ENCODE data around the gene NKG7.

NKG7 gene

DNA sequence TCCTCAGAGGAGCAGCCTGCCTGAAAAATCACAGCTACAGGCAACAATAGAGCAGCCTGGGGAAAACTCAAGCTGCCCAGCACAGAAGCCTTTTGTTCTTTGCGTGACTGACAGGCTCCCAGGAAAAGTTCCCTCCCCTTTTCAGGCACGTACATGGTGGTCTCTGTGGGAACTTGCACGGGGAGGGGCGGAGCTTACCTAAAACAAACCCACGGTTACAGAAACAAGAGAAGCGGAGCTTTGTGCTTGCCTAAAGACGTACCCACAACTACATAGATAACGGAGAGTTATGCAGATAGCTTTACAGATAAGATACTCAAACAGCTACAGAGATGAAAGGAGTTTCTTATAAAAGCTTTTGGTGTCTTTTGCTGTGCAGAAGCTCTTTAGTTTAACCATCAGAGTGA is 17.7 kb downstream of the NKG7 start:
- Mint-ChIP-seq H3K4me3 (no peak overlapping the region), H3K9me3 (no peaks in the 10 kb centered on the region), H3K4me1 (peaks cover 34% of the 10 kb centered on the region), H3K36me3 (peaks cover 46% of the 10 kb centered on the region), H3K27ac (peak overlapping the region; percentile 72)
- DNase-seq (ENCODE audit: low spot score in 2 of 2) (no peak), ATAC-seq (peak; percentile 11)

DNA sequence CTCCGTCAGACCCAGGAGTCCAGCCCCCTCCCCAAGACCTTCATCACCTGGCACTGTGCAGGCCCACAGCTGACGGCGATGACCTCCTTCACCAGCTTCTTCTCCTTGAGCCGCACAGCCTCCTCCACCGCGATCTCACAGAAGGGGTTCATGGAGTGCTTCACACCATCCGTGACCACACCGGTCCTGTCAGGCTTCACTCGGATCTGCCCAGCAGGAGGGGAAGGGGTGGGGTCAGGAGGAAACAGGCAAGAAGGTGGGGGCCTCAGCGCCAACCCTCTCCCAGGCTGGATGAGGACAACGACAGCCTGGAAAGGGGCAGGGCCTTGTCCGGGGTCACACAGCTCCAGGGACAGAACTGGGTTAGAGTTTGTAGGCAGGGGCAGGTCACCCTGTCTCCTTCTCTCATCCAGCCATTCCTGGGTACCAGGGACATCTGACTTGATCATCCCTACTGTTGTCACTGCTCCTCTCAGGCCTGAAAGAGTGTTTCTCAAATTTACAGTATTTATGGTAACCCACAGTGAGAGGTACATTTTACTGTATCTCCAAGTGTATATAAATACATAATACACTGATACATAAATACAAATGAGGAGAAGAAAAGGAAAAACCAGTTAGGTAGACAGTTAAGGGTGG is 18.2 kb downstream of the NKG7 start:
- no peak for ATAC-seq
- no peak overlapping the region for H3K4me3 Mint-ChIP-seq
- H3K9me3 Mint-ChIP-seq, result no peaks in the 10 kb centered on the region
- H3K4me1 Mint-ChIP-seq, result peaks cover 34% of the 10 kb centered on the region
- peak overlapping the region; percentile 72 for H3K27ac Mint-ChIP-seq
- H3K36me3 Mint-ChIP-seq, result peaks cover 46% of the 10 kb centered on the region
- DNase-seq (ENCODE audit: low spot score in 2 of 2), result no peak

DNA sequence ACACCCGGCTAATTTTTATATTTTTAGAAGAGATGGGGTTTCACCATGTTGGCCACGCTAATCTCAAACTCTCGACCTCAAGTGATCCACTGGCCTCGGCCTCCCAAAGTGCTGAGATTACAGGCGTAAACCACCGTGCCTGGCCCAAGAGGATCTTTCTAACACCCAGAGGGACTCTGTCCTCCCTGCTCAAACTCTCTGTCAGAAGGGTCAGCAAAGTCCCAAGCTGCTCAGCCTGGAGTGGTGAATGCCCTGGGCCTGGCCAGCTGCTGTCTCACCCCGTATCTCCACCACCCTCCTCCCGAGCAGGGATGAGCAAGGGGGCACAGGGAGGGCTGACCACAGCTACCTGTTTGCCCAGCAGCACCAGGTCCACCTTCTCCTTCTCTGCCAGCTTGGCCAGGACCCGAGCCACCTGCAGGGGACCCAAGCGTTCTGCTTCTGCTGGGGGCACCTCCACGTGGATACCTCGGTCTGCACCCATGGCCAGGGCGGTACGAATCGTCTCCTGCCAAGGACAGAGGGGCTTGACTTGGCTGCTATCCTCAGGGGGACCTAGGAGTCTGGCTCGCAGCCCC is 19.6 kb downstream of the NKG7 start:
- H3K4me1 Mint-ChIP-seq, result peaks cover 33% of the 10 kb centered on the region
- ATAC-seq, result no peak
- no peak for DNase-seq (ENCODE audit: low spot score in 2 of 2)
- H3K9me3 Mint-ChIP-seq, result no peaks in the 10 kb centered on the region
- no peak overlapping the region for H3K4me3 Mint-ChIP-seq
- peaks cover 54% of the 10 kb centered on the region for H3K36me3 Mint-ChIP-seq
- peak overlapping the region; percentile 71 for H3K27ac Mint-ChIP-seq

DNA sequence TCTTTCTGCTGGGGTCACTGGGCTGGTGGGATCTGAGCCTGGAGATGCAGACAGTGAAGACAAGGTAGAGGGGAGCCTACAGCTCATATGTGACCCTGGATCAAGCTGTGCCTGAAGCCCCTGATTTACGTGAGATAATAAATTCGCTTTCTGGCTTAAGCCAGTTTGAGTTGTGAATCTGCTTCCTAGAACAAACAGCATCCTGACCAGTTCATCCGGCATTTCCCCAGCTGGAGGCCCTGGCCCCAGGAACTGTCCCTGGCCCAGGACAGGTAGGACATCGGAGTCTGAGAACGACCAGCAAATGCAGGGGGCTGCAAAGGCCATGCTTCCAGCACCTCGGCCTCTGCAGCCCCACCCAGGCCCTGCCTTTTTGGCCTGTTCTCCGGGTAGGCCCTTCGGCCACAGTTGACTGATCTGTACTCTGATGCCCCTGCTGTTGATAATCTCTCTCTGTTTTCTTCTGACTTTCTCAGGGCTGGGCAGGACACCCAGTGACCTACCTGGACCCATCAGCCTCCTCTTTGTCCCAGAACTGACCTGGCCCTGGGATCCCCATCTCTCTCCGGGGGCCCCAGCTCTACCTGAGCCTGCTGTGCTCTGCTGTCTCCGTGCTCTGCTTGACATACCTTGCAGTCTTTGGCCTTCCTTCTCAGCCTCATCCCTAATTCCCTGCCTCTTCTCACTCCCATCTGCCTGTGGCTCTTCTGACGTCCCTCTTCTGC is 21.0 kb downstream of the NKG7 start:
- Mint-ChIP-seq H3K36me3 (peaks cover 56% of the 10 kb centered on the region), H3K4me3 (no peak overlapping the region), H3K27ac (peak overlapping the region; percentile 71), H3K4me1 (peaks cover 24% of the 10 kb centered on the region), H3K9me3 (no peaks in the 10 kb centered on the region)
- no peak for ATAC-seq
- no peak for DNase-seq (ENCODE audit: low spot score in 2 of 2)

DNA sequence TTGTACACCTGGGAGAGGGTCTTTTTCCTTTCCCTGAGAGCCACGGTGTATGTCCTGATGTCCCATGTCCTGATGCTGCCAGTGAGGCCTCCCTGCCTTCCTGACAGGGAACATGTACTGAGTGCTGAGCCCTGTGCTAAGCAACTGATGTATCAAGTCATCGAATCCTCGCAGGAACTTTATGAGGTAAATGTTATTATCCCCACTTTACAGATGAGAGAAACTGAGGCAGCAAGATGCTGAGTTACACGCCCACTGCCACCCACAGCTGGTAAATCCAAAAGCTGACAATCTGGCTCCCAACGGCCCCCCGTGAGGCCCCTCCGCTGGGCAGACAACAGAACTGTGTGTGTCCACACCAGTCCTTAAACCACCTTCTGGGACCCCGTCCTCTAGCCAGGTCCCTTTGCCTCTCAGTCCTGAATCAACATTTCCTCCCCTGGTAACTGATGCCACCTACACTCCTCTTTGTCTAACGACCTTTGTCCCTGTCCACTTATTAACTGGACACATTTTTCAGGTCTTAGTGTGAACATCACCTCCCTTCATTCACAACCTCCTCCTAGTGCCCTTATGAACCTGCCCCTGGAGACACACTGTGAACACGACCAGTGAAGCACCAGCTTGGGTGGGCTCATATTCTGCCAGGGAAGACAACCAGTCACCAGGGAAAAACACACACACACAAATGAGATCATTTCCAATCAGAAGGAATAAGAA is 25.1 kb downstream of the NKG7 start:
- H3K27ac Mint-ChIP-seq, result peak overlapping the region; percentile 36
- H3K4me3 Mint-ChIP-seq, result no peak overlapping the region
- H3K9me3 Mint-ChIP-seq, result no peaks in the 10 kb centered on the region
- no peak for ATAC-seq
- H3K36me3 Mint-ChIP-seq, result peaks cover 59% of the 10 kb centered on the region
- DNase-seq (ENCODE audit: low spot score in 2 of 2), result no peak
- H3K4me1 Mint-ChIP-seq, result peaks cover 24% of the 10 kb centered on the region

DNA sequence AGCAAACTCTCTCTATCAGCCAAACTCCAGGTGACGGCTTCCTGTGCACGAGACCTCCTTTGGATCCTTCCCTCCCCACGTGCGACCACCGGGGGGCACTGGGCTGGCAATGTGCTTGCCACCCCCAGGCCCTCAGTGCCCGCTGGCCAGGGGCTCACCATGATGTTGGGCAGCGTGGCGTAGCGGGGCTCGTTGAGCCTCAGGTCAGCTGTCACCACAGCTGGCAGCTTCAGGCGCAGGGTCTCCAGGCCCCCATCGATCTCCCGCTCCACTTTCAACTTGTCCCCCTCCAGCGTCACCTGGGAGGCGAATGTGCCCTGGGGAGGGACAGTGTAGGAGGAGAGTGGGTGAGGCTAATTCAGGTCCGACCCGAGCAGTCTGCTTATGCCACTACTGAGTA is 25.7 kb downstream of the NKG7 start:
- no peak overlapping the region for H3K27ac Mint-ChIP-seq
- H3K4me1 Mint-ChIP-seq, result peaks cover 19% of the 10 kb centered on the region
- H3K9me3 Mint-ChIP-seq, result no peaks in the 10 kb centered on the region
- no peak overlapping the region for H3K4me3 Mint-ChIP-seq
- peaks cover 53% of the 10 kb centered on the region for H3K36me3 Mint-ChIP-seq
- DNase-seq (ENCODE audit: low spot score in 2 of 2) (no peak), ATAC-seq (no peak)

DNA sequence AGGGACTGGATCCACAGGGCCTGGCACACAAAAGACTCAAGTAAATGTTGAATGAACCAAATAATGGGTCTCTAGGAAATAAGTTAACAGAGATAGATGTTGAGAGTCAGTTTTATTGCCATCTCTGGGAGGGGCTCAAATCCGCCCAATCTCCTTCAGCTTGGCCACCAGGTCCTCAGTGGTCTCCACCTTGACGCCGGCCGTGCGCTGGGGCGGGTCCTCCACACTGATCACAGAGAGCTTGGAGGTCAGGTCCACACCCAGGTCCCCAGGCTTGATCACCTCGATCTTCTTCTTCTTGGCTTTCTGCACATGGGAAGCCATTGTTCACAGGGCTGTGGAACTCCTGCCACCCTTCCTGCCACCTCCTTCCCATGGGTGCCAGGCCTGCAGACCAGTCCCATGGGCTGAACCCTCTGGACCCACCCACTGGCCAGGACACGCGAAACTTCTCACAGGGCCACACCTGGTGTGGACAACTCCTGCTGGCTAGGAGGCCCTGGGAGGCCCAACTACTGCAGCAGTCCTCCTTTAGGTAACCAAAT is 27.3 kb downstream of the NKG7 start:
- Mint-ChIP-seq H3K36me3 (peaks cover 42% of the 10 kb centered on the region), H3K4me1 (peaks cover 22% of the 10 kb centered on the region), H3K9me3 (no peaks in the 10 kb centered on the region), H3K27ac (peak overlapping the region; percentile 44), H3K4me3 (no peak overlapping the region)
- no peak for ATAC-seq
- DNase-seq (ENCODE audit: low spot score in 2 of 2), result no peak

DNA sequence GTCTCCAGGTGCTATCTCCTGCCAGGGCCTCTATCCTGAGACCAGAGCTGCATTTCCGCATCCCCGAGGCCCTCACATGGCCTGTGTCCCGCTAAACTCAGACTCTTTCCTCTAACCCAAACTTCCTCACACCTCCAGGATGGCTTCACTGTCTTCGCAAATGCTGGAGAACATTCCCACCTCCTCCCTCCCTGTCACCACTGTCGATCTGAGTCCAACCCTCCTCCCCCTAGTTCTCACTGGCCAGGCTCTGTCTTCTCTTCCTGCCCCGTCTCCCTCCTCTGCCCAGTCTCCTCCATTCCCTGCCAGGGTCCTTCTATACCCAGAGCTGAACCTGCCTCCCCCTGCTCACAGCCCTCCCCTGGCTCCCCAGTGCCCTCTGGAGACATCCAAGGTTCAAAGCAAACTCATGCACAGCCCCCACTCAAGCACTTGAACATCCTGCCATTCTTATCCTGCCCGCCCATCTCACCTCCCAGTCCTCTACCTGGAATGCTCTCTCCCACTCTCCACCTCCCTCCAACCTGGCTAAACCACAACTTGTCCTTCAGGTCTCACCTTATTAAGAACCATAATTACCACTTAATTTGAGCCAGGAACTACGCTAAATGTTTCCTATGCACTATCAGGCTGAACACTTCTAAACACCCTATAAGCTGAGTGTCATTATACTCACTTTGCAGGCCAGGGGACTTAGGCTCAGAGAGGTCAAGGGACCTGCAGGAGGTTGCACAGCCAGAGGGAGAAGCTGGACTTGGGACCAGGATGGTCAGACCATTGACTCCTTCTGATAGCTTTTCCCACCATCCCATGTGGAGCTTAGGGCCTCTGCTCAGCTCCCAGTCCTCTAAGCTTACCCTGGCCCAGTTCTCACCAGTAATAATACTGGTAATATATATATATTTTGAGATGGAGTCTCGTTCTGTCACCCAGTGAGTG is 29.6 kb downstream of the NKG7 start:
- H3K4me3 Mint-ChIP-seq, result no peak overlapping the region
- DNase-seq (ENCODE audit: low spot score in 2 of 2) (no peak), ATAC-seq (no peak)
- H3K36me3 Mint-ChIP-seq, result peaks cover 24% of the 10 kb centered on the region
- H3K27ac Mint-ChIP-seq, result peak overlapping the region; percentile 23
- peaks cover 37% of the 10 kb centered on the region for H3K4me1 Mint-ChIP-seq
- no peaks in the 10 kb centered on the region for H3K9me3 Mint-ChIP-seq

DNA sequence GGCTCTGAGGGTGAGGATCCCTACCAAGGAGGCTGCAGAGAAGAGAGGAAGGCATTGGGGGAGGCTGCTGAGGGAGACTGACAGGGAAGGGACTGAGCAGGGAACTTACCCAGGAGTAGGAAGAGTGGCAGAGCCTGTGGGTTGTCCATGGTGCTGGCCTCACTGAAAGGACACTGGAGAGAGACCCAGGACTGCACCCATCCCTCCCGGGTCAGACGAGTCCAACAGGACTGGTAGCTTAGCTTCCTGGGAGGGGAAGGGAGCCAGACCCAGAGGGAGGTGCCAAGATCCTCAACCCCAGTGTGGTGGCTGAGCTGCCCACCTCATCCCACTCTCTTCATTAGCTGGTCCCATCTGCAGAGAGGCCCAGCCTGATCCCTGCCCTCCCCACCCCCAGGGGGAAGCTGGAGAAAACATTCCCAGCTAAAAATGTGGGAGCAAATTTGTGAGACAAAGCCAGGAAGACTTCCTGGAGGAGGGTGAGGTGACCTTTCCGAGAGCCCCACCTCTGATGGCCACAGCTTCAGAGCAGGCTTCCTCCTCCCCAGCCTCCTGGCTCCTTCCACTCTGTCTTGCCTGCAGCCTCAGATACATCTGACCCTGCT is 30.4 kb downstream of the NKG7 start, which contains the start of gene VSIG10L:
Gene VSIG10L (minus strand): TSS at position 164 of the 605 bp plus-strand sequence. CDS start 15 bp downstream, at position 149.
- ATAC-seq (no peak), DNase-seq (ENCODE audit: low spot score in 2 of 2) (no peak)
- Mint-ChIP-seq H3K36me3 (peaks cover 21% of the 10 kb centered on the region), H3K4me1 (peaks cover 37% of the 10 kb centered on the region), H3K27ac (peak within 1 kb of the TSS; percentile 23), H3K4me3 (peak within 1 kb of the TSS; percentile 85), H3K9me3 (no peaks in the 10 kb centered on the region)

DNA sequence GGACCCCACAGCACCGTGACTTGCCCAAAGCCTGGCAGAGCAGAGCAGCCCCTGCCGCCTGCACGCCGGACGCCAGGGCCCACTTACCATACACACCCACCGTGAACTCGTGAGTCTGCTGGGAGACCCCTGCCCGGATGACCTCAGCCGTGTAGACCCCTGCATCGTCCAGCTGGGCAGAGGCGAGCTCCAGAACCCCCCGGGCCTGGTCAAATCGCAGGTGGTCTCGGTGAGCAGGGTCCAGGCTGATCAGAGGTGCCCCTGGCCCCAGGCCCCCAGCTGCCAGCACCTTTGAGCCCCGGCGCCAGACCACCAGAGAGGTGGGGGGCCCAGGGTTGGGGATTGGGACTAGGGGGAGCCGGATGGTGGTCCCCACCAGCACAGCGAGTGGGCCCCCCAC is 31.4 kb downstream of the NKG7 start:
- H3K4me1 Mint-ChIP-seq, result peaks cover 37% of the 10 kb centered on the region
- H3K27ac Mint-ChIP-seq, result no peak overlapping the region
- H3K36me3 Mint-ChIP-seq, result peaks cover 21% of the 10 kb centered on the region
- H3K9me3 Mint-ChIP-seq, result no peaks in the 10 kb centered on the region
- peak overlapping the region; percentile 85 for H3K4me3 Mint-ChIP-seq
- no peak for DNase-seq (ENCODE audit: low spot score in 2 of 2)
- no peak for ATAC-seq

DNA sequence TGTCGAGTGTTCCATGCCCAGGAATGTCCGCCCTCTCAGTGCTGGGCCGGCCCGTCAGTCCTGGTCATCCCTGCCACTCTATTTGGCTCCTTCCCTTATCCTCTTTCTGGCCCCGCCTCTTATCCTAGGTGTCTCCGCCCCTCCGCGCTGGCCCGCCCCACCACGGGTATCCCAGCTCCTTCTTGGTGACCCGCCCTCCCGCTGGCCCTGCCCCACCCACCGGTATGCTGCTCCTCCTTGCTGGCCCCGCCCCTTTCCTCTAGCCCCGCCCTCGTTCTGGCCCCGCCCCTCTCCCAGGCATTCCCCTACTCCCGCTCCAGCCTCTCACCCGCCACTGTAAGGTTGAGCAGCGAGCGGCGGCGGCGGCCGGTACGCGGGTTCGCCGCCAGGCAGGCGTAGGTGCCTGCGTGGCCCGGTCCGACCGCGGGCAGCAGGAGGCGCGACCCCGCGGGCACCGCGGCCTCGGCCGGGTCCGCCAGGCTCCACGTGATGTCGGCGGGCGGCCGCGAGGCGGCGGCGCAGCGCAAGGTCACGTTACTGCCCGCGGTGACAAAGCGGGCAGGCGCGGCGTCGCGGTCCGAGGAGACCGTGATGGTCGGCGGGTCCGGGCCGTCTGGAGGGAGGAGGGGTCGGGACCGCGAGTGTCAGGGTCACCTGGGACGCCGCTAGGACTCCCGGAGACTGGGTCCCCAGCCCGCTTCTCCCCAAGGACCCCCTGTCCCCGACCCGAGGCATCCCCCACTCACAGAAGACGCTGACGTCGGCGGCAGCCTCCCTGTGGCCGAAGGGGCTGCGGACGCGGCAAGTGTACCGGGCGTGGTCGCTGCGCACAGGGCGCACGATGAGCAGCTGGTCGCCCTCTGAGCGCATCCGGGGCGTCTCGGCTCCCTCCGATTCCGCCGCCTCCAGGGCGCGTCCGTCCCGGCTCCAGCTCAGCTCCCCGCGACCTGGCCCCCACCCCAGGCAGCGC is 32.5 kb downstream of the NKG7 start:
- Mint-ChIP-seq H3K9me3 (no peaks in the 10 kb centered on the region), H3K4me3 (peak overlapping the region; percentile 85), H3K4me1 (peaks cover 34% of the 10 kb centered on the region), H3K27ac (peak overlapping the region; percentile 30), H3K36me3 (peaks cover 18% of the 10 kb centered on the region)
- ATAC-seq (peak; percentile 86), DNase-seq (ENCODE audit: low spot score in 2 of 2) (peak; percentile 86 to 96)

DNA sequence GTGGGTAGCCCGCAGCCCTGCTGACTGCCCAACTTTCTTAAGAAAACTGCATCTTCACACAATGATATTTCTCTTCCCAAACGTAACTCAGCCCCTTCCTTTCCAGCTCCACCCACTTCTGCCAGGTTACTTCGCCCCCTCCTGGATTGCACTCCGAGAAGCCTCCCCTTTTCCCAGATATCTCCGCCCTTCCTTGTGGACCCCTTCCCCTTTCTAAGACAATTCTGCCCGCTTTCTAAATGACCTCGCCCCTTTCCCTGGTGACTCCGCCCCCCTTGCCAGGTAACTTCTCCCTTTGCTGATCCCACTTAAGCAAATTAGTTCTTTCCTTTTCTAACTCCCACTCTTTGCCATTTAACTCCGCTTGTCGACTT is 33.2 kb downstream of the NKG7 start:
- peak; percentile 3 for ATAC-seq
- Mint-ChIP-seq H3K36me3 (peaks cover 12% of the 10 kb centered on the region), H3K4me3 (peak overlapping the region; percentile 85), H3K9me3 (no peaks in the 10 kb centered on the region), H3K4me1 (peaks cover 31% of the 10 kb centered on the region), H3K27ac (peak overlapping the region; percentile 30)
- no peak for DNase-seq (ENCODE audit: low spot score in 2 of 2)
